NCI-H510A (cell line): ENCODE data around the gene UNC79.

Experiments used
- DNase-seq: peaks from one replicate; lab custom pipeline; 2025; lab: John Stamatoyannopoulos, UW

The UNC79 gene

DNA sequence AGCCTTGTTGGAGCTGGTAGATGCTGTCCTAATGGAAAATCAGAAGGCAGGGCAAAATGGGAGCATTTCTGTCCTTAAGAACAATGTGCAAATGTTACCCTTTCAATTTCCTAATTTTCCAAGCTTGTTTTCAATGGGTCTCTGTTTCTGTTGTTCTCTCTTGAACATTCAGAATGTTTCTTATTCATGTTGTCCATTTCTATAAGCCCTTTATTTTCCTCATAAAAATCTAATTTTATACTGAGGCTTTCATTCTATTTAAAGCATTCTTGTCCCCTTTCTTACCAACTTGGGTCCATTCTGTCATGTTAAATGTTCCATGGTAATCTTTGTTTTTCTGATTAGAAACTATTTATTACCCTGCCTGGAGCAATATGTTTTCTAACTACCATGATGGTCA lies 232.6 kb downstream of the UNC79 start:
- no peak for DNase-seq

DNA sequence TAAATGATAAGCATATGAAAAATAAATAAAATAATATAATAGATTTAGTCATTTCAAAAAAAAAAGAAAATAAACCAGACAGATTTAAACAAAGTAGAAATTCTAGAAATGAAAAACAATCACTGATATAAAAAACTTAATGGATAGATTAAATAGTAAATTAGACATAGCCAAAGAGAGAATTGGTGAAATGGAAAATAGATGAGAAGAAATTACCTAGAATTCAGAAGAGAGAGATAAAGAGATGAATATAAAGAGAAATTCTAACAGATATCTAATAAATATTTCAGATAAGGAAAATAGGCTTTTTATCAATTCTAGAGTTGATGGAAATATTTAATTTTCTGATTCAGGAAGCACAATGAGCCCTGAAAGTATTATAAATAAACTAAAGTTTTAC lies 234.4 kb downstream of the UNC79 start:
- DNase-seq: no peak

DNA sequence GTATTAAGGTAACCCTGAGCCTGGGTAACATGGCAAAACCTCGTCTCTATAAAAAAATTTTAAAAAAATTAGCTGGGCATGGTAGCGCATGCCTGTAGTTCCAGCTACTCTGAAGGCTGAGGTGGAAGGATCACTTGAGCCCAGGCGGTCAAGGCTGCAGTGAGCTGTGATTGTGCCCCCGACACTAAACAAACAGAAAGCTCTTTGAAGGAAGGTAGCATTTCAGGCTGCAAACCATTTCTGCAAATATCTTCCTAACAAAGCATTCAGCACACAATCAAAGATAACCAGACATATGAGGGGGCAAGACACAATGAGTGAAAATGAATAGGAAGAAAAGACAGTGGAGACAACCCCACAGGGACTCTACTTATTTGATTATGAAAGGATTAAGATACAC lies 238.9 kb downstream of the UNC79 start:
- no peak for DNase-seq

DNA sequence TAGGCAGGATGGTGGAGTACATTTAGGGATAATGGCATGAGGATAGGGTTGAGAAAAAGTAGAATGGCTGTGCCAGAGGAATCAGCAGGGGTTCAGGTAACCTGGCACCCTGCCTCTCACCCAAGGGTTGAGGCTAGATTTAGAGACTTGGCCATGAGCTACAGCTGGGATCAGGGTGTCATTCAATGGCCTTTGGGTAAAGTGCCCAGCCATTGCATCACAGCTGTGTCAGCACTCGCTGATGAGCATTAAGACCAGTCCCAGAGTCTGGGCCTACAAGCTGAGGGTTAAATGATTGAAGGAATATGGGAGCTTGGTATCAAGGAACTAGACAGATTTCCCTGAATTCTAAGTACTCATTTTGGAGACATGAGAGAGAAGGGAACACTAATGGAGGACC lies 243.6 kb downstream of the UNC79 start:
- DNase-seq: no peak

DNA sequence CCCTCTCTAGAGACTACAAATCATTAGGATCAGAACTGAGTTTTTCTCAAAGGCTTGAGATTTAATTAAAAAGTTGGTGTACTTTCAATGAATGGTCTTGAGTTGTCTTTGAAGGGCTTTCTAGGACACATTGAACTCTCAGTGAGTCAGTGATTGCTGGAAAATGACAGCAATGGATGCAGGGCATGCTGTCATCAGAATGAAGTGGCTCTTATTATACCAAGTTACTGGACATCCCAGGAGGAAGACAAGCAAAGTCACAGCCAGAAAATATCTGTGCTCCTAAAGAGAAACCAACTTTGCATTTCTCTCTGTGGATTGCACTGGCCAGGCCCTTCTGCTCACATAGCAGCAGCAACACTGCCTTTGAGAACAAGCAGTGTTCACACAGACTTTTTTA lies 244.9 kb downstream of the UNC79 start:
- DNase-seq: no peak

DNA sequence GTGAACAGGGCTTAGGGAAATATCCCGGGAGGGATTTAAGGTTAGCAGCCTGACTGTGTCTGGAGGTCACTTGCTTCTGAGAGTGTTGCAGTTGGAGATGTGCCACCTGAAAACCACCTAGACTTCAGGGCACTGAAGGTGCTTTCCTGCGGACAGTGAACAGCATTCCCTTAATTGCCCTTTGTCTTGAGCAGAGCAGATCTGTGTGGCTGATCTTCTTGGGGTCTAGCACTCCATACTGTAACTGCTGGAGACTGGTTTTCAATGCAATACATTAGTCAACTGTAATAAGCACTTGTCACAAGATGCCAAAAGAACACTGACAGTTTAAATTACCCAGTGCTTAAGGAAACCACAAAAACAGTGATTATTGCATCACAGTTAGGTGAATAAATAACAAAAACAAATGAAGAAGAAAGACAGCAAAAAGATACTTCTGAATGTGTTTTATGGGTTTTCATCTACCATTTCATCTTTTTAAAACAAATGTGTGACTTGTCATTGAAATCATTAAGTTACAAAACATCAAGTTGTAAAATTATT lies 245.7 kb downstream of the UNC79 start:
- DNase-seq: no peak

DNA sequence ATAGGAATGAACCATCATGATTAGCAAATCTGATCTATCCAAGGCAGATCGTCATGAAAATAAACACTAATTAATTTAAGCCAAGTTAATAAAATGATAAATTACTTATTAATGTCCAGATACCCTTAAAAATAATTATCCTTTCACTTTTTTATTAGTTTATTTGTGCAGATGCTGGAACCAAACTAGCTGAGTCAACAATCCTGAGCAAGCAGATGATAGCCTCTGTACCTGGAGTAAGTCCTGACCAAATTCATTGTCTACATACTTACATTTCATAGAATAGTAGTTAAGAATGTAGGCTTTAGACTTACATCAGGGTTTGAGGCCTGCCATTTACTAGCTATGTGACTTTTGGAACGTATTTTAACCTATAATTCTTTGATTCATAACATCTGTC lies 251.7 kb downstream of the UNC79 start:
- no peak for DNase-seq

DNA sequence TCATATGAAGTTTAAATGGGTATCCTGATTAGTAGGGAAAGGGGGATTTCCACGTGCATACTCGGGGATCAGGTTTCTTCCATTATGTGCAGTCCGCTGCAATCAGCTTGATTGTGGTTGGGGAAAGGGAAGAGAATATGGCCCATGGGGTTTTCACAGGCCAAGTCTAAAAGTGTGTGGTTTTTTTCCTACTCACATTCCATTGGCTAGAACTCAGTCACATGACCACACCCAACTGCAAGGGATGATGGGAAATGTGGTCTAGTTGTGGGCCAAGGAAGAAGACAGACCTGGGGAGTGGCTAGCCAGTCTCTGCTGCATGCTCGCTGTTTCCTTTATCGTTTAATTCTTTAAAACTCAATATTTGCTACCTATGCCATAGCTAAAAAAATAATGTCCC lies 252.5 kb downstream of the UNC79 start:
- DNase-seq: no peak

DNA sequence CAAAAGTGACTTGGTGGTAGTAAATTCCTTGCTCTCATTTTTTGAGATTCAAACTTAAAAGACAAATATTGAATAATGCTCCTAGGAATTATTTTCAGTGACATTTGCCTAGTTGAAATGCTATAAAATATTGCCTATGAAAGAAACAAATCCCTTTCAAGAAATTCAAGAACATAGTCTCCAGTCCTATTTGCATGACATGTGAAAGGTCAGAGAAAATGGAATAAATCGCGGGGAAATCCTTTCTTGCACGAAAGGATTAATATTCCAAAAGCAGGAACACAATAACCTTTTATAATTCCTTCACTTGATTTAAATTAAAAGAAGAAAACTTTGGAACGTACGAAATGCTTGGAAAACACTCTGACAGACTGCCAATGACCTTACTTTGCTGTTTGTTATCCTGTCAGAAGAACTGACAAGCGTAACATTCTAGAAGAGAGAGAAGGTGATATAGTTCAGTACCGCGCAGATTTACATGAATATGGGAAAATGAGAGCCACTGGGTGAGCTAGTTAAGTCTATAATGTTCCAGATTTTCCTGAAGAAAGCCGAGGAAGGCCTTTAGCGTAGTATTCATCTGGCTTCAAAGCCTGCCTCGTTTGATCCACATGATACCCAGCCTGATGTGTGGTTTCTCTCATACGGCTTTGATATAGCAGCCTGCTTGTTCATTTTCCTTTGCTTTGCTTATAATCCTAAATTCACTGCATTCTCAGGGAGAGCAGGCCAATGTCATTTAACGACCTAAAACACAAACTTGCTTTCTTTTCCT lies 254.6 kb downstream of the UNC79 start:
- DNase-seq: no peak

DNA sequence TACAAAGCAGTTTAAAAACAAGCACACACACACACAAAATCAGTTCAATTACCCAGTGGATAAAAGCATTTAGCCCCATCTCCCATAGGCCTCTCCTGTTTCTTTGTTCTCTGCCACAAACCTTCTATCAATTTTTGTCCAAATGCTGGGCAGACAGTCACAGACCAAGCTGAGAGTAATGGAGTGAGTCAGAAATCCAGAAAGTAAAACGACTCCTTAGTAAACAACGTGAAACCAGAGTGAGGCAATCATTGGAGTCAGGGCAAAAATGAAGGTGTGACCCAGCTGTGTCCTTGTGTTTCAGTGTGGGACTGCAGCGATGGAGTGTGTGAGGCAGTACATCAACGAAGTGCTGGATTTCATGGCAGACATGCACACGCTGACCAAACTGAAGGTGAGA lies 255.5 kb downstream of the UNC79 start:
- no peak for DNase-seq

DNA sequence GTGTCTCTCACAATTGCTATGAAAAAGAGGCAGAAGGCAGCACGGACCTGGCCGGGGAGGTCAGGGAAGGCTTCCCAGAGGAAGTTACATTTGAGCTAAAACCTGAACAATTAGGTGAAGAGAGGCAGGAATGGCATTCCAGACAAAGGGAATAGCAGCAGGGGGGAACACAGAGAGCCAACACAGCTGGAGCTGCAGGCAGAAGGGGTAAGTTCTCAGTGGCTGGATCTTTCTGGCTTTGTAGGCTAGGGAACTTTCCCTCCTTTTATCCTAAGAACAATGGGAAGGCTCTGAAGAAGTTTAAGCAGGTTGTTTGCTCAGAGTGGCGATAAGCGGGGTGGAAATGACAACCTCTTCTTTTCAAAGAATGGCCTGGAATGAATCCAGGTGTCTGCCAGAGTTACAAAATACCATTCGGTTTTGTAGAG lies 257.5 kb downstream of the UNC79 start:
- no peak for DNase-seq

DNA sequence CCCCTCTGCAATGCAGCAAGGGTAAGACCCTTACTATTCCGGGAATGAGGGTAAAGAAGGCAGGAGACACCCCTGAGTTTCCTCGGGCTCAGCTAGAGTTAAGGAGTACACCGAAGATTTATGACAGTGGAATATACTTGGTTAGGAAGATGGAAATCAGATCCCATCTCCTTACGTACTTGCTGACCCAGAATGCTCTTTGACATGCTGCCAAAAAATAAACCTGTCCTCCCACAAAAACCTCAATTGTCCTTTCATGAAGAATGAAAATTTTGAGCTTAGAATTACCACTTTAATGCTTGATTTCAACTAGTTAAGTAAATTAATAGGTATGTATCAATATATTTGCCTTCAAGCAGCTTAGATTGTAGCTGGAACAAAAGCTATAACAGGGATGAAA lies 258.1 kb downstream of the UNC79 start:
- no peak for DNase-seq

DNA sequence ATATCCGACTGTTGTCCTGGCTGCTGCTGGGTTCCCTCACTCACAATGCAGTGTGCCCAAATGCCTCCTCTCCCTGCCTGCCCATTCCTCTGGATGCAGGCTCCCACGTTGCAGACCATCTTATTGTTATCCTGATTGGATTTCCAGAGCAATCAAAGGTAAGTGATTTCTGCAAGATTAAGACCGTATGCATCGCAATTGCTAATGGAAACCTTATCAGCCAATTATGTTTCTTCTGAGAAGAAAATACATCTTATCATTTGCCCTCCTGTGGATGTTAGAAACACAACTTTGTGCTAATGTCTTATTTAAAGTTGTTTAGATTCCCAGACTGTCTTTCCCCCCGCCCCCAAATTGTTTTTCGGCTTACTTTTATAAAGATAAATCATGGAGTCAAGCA lies 259.4 kb downstream of the UNC79 start:
- no peak for DNase-seq

DNA sequence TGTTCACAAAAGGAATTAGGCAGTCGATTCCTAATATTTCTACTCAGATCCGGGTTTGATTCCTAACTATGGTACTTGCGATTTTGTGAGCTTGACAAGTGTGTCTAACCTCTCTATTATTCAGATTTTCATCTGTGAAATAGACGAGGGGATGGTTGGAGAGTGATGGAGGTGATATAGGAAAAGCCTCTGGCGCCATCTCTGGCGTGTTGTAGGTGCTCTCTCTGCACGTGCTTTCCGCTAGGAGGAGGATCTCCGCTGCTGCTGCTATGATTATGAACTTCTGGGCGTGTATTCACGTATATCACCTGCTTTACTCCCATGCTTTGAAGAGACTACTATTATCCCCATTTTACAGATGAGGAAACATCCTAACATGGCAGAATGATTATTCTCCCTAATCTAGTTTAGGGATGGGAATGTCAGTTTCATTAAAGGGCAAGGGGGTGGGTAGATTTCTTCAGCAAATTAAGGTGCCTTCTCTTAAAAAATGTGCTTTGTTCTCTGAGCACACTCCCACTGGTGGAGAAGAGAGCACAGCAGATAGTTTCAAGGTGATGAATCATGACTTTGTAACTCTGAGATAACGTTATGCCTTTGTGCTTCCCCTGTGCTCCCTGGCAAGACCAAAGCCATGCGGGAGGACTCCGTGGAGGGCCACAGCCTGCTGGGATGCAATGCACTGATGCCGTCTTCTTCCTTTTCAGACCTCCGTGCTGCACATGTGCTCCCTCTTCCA lies 260.5 kb downstream of the UNC79 start:
- DNase-seq: no peak

DNA sequence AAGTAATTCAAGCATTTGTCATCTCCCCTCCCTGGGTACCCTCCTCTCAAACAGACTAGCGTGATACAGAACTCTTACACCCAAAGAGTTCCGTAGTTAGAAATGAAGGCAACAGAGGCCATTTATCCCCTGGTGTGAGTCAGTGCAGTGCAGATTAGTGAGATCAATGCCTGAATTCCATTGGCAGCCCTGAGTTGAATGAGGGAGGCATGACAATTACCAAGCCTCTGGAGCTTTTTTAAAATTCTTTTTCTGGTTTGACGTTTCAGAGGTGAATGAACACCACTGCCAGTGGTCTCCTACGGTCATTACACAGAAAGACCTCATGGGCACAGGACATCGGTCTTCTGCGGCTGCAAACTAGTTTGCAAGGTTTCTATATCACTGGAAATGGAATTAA lies 263.2 kb downstream of the UNC79 start:
- no peak for DNase-seq

DNA sequence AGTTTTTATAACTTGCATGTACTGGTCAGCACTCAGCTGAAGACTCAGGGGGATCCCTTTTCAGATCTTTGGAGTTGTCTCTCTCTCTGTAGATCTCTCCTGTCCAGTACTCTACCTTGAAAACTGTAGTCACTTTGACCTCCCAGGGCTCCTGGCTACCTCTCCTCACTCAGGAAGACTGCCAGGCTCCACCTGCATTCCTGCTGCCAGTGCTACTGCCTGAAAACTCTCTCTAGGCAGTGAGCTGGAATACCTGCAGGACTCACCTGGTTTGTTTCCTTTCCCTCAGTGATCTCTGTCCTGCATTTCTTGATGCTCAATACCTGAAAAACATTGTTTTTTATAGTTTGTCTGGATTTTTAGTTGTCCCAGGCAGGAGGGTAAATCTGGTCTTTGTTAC lies 270.2 kb downstream of the UNC79 start:
- DNase-seq: no peak

DNA sequence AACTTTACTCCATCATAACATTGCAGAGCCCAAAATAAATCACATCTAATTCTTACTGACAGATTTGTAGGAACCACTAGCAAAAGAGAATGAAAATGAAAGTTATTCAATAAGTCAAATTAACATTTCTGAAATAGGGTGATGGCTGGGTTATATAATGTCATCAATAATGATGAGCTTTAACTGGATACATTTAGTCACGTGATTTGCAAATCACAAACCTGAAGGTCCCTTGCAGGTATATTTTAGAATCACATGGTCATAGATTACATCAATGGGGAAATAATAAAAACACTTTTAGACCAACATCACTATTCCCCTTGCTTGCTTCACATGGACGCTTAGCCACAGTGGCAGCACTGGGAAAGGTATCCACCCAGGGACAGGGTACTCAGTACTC lies 270.8 kb downstream of the UNC79 start:
- DNase-seq: no peak

DNA sequence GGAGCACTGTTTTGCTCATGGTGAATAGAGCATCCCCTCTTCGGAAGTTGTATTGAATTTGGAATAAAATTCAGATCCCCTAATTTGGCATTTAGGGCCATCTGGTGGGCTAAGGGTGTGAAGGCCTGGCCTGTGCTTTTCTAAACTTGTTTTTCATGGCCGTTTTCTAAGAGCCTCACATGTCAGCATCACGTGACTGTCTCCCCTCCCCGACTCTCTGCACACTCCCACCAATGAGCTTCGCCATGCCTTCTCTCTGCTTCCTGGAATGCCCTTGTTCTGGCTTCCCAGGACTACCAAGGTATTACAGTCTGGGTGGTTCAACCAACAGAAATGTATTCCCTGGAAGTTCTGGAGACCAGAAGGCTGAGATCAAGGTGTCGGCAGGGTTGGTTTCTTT lies 272.2 kb downstream of the UNC79 start:
- no peak for DNase-seq

DNA sequence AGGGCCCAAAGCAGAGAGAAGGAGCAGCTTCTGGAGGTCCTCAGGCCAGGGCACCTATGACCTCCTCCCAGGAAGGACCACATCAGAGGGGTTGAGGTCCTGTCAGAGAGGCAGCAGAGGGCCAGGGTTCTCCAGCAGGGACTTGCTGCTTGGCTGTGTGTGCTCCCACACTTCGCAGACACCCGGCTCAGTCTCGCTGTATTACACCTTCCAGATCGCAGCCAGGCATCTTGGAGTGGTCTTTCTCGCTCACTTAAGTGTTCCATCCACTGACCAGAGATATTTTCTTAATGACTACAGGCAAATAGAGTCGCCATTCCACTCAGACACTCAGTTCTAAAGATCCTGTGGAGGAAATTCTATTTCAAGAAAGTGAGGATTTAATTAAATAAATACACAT lies 273.2 kb downstream of the UNC79 start:
- no peak for DNase-seq

DNA sequence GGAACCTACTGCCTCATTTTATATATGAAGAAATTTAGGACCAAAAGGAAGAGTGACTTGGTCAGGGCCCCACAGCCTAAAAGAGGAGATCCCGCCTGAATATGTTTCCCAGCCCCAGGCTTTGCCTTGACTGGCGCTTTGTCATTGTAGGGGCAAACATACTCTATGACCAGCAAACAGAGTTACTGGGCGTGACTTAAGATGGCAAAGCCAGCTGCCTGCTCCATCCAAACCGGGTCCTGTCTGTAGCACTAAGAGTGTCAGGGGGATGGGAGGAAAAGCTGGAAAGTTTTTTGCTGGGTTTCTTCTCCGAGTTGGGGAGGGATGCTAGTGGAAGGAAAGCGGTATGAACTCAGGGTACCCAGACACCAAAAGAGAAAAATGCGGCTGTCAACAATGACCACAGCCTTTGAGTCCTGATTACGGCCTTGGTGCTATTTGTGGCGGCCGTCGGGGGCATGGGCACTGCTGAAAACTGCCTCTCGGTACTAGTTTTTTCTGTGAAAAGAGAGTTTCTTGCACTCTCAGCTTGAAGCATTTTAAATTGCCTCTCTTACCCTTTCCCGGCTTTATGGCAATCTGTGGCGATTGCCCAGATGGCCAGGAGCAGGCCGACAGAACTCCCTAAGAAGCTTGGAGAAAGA lies 274.9 kb downstream of the UNC79 start:
- DNase-seq: no peak

DNA sequence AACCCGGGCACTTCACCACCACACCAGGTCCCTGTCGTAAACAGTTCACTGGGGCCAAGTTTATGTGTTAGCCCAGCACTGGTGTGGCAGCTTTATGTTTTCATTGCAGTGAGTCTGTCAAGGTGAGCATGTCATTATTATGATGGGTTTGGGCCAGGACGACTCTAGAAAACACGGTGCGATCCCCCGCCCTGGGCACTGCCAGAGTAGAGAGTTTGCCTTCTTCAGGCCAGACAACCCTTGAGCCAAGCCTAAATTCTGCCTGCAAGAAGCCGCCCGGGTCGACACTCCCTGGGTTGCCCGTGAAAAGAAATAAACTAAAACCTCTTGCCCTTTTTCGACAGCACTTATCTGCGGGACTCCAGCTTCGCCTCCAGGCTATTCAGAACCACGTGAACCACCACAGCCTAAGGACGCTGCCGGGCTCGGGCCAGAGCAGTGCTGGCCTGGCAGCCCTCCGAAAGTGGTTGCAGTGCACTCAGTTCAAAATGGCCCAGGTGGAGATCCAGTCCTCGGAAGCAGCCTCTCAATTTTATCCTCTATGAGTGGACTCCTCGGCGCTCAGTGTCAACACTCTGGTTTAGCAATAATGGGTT lies 275.7 kb downstream of the UNC79 start:
- DNase-seq: no peak

DNA sequence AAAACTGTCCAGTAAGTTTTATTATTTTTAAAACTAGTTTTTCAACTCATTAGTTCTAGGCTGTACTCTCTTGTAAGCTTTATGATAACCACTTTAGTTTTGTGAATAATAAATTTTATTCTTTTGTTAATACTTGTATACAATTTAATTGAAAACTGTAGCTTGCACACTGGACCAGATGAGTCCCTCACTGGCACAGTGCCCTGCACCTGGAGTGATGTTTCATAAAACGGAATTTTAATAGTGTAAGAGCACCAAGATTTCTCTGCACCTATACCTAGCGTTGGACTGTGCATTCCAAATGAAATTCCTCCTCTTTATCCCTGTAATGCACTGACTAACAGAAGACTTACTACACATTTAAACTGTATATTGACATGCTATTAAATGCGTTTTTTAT lies 276.7 kb downstream of the UNC79 start:
- DNase-seq: no peak

DNA sequence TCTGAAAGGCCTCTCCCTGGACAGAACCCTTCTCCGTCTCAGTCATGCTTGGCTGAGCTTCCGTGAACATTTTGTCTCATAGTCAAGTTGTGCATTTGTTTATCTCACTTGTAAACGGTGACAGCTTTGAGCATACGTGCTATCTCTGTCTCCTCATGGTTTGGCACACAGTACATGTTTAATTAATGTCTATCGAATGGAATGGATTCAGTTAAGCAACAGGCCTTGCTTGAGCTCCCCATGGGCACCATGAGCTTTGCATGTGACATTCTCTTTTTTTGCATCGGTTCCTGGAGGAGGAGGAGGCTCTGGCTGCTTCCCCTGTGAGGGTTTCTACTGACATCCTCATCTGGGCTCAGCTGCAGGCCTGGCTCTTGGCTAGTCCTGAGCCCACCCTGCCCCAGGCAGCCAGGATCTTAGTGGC lies 277.6 kb downstream of the UNC79 start:
- DNase-seq: no peak
